Measurements from ENCODE around the gene HECTD2. TPM values are rescaled to one million over a fixed set of nuclear protein-coding genes. Genes with fewer than 3 reads are reported as not detected.

The HECTD2 gene
- polyA plus RNA-seq, 3 donors: 0.12 TPM; not detected in 2

DNA sequence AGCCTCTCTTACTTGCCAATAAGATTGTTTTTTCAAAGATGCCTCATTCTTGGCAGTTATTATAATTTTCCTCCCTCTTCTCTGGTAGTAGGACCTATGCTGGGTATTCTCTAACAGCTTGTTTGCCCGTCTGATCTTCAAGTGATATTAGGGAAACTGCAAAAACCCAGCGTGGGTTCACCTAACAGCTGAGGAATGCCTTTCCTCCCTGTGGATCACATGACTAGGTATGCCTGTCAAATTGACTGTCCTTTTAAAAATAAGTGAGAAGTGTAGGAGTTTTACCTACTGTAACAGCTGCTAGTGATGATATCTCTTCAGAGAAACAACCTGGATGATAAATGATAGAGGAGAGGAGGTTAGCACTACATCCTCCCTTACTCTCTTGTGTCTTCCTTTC lies 22.0 kb downstream of the HECTD2 start:
- H3K4me3 ChIP-seq (replicated peaks in 1 of 3; ENCODE audit: low read depth in 2 of 3, low read length in 3 of 3): no peak overlapping the region
- no peaks in the 10 kb centered on the region for H3K79me2 ChIP-seq (ENCODE audit: insufficient read depth, low read length)
- intact Hi-C loops (cut with micrococcal nuclease): no loop called here
- no peak overlapping the region for H2AFZ ChIP-seq (ENCODE audit: insufficient read depth, low read depth, low read length, poor library complexity, severe bottlenecking)
- H3K27ac Mint-ChIP-seq: no peak overlapping the region
- no peak overlapping the region for H3K4me3 Mint-ChIP-seq
- H3K9me3 ChIP-seq (replicated peaks in 1 of 2; ENCODE audit: control insufficient read depth in 1 of 2, insufficient read depth in 1 of 2, low read length in 2 of 2): no peaks in the 10 kb centered on the region
- H3K9me3 Mint-ChIP-seq: peaks cover 0 to 5% (median 0%) of the 10 kb centered on the region in 7 donors
- H3K36me3 Mint-ChIP-seq: no peaks in the 10 kb centered on the region
- no peaks in the 10 kb centered on the region for H4K20me1 ChIP-seq (ENCODE audit: insufficient read depth, low read length)
- H3K27ac ChIP-seq (ENCODE audit: low read depth in 1 of 2, low read length in 2 of 2): no peak overlapping the region
- H3K27me3 ChIP-seq (ENCODE audit: control insufficient read depth in 2 of 2, insufficient read depth in 2 of 2, low read length in 2 of 2): no peaks in the 10 kb centered on the region
- TF ChIP-seq, protein P1, sequence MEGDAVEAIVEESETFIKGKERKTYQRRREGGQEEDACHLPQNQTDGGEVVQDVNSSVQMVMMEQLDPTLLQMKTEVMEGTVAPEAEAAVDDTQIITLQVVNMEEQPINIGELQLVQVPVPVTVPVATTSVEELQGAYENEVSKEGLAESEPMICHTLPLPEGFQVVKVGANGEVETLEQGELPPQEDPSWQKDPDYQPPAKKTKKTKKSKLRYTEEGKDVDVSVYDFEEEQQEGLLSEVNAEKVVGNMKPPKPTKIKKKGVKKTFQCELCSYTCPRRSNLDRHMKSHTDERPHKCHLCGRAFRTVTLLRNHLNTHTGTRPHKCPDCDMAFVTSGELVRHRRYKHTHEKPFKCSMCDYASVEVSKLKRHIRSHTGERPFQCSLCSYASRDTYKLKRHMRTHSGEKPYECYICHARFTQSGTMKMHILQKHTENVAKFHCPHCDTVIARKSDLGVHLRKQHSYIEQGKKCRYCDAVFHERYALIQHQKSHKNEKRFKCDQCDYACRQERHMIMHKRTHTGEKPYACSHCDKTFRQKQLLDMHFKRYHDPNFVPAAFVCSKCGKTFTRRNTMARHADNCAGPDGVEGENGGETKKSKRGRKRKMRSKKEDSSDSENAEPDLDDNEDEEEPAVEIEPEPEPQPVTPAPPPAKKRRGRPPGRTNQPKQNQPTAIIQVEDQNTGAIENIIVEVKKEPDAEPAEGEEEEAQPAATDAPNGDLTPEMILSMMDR (IDR thresholded peaks at IDR 0.05): no peak
- H3K9ac ChIP-seq (ENCODE audit: insufficient read depth, low read length, poor library complexity, severe bottlenecking): no peak overlapping the region
- H3K36me3 ChIP-seq (replicated peaks in 1 of 2; ENCODE audit: control insufficient read depth in 1 of 2, insufficient read depth in 2 of 2, low read length in 2 of 2): no peaks in the 10 kb centered on the region
- H3K4me1 Mint-ChIP-seq: no peaks in the 10 kb centered on the region
- no peak for DNase-seq
- no peaks in the 10 kb centered on the region for H3K4me1 ChIP-seq (ENCODE audit: control insufficient read depth in 1 of 2, insufficient read depth in 2 of 2, low read length in 2 of 2)
- H3K4me2 ChIP-seq (replicated peaks; ENCODE audit: extremely low read depth, low read length, poor library complexity, severe bottlenecking): no peak overlapping the region
- whole genome bisulfite sequencing (ENCODE audit: insufficient coverage): 100% methylated on average over 1 of the region's 2 CpGs
- no peaks in the 10 kb centered on the region for H3K27me3 Mint-ChIP-seq (ENCODE audit: low read depth in 3 of 3)

DNA sequence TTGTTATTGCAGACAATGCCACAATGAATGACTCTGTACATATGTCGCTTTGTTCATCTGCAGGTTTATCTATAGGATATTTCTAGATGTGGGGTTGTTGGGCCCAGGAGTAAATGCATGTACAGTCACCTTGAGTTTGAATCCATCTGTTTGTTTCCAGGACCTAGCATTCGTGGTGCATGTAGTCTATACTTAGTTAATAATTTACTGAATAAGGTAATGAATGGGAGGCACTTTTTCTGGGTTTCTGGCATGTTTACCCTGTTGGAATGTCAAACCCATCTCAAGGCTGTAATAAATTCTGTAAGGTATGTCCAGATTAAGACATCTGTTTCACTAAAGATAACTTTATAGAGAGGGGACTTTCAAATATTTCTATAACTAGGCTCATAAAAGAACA lies 23.5 kb downstream of the HECTD2 start:
- Histone ChIP-seq H2AFZ (ENCODE audit: insufficient read depth, low read depth, low read length, poor library complexity, severe bottlenecking) (no peak overlapping the region), H4K20me1 (ENCODE audit: insufficient read depth, low read length) (no peaks in the 10 kb centered on the region), H3K79me2 (ENCODE audit: insufficient read depth, low read length) (no peaks in the 10 kb centered on the region), H3K4me3 (replicated peaks in 1 of 3; ENCODE audit: low read depth in 2 of 3, low read length in 3 of 3) (no peak overlapping the region), H3K9me3 (replicated peaks in 1 of 2; ENCODE audit: control insufficient read depth in 1 of 2, insufficient read depth in 1 of 2, low read length in 2 of 2) (no peaks in the 10 kb centered on the region), H3K27ac (ENCODE audit: low read depth in 1 of 2, low read length in 2 of 2) (no peak overlapping the region), H3K27me3 (ENCODE audit: control insufficient read depth in 2 of 2, insufficient read depth in 2 of 2, low read length in 2 of 2) (no peaks in the 10 kb centered on the region), H3K4me2 (replicated peaks; ENCODE audit: extremely low read depth, low read length, poor library complexity, severe bottlenecking) (no peak overlapping the region), H3K36me3 (replicated peaks in 1 of 2; ENCODE audit: control insufficient read depth in 1 of 2, insufficient read depth in 2 of 2, low read length in 2 of 2) (no peaks in the 10 kb centered on the region), H3K4me1 (ENCODE audit: control insufficient read depth in 1 of 2, insufficient read depth in 2 of 2, low read length in 2 of 2) (no peaks in the 10 kb centered on the region), H3K9ac (ENCODE audit: insufficient read depth, low read length, poor library complexity, severe bottlenecking) (no peak overlapping the region)
- 100% methylated on average over 1 of the region's 2 CpGs for WGBS (ENCODE audit: insufficient coverage)
- H3K36me3 Mint-ChIP-seq: no peaks in the 10 kb centered on the region
- H3K27ac Mint-ChIP-seq: no peak overlapping the region
- no peak overlapping the region for H3K4me3 Mint-ChIP-seq
- intact Hi-C loops (cut with micrococcal nuclease): no loop called here
- no peak for DNase-seq
- no peaks in the 10 kb centered on the region for H3K4me1 Mint-ChIP-seq
- TF ChIP-seq, protein P1 (IDR thresholded peaks at IDR 0.05): no peak
- H3K9me3 Mint-ChIP-seq: peaks cover 0 to 6% (median 3%) of the 10 kb centered on the region in 7 donors
- no peaks in the 10 kb centered on the region for H3K27me3 Mint-ChIP-seq (ENCODE audit: low read depth in 3 of 3)
